PC-9 (cell line): ENCODE results near the gene PTPN9. TPM values are rescaled to one million over a fixed set of nuclear protein-coding genes. Genes with fewer than 3 reads are reported as not detected.

Experiments
- BruUV-seq: library from RNA; stranded (reverse); fragments of 400-500 nt; replicated peaks from 2 replicates; lab custom pipeline; 2021; lab: Mats Ljungman, UMichigan
- CTCF ChIA-PET: fragments of 300-600 bp; sonication (Branson Sonifier 250); formaldehyde crosslinking; loops from one replicate; lab custom pipeline; 2022; ENCODE audit warnings: antibody characterized with exemption; lab: Charles Lee
- POLR2A ChIA-PET: fragments of 300-600 bp; sonication (Branson Sonifier 250); formaldehyde crosslinking; loops from one replicate; lab custom pipeline; 2022; ENCODE audit warnings: antibody characterized with exemption; ENCODE audit not compliant: unreplicated experiment; lab: Charles Lee
- DNase-seq, 2 experiments: peaks; one replicate each; pipeline versions ENCODE4 v3.0.0 to v3.0.0-alpha.2; 2015 to 2022; ENCODE audit warnings: mixed read lengths in 1 of 2
- H2AFZ ChIP-seq: fragments of 200-600 bp; sonication (generic); 2 replicates; pipeline ENCODE4 v1.8.1; 2017; ENCODE audit warnings: antibody characterized with exemption
- H3F3A ChIP-seq: fragments of 200-600 bp; sonication (generic); 2 replicates; pipeline ENCODE4 v1.8.1; 2017; ENCODE audit warnings: antibody characterized with exemption, mild to moderate bottlenecking, low read depth; ENCODE audit not compliant: insufficient read depth
- H3K27ac ChIP-seq: fragments of 200-600 bp; sonication (generic); 2 replicates; pipeline ENCODE4 v1.6.1; 2016; ENCODE audit warnings: mixed run types
- H3K27me3 ChIP-seq: fragments of 200-600 bp; sonication (generic); 2 replicates; pipeline ENCODE4 v1.6.1; 2016; ENCODE audit warnings: low read depth, mixed run types; ENCODE audit not compliant: insufficient read depth
- H3K36me3 ChIP-seq: fragments of 200-600 bp; sonication (generic); 2 replicates; pipeline ENCODE4 v1.6.1; 2016; ENCODE audit warnings: low read depth, mixed run types
- H3K4me1 ChIP-seq: fragments of 200-600 bp; sonication (generic); replicated peaks from 2 replicates; pipeline ENCODE4 v1.6.1; 2016; ENCODE audit warnings: mixed run types; ENCODE audit not compliant: insufficient read depth
- H3K4me2 ChIP-seq: fragments of 200-600 bp; sonication (generic); 2 replicates; pipeline ENCODE4 v1.6.1; 2017; ENCODE audit warnings: mixed run types
- H3K4me3 ChIP-seq: fragments of 200-600 bp; sonication (generic); 2 replicates; pipeline ENCODE4 v1.6.1; 2016; ENCODE audit warnings: mixed run types
- H3K79me2 ChIP-seq: fragments of 200-600 bp; sonication (generic); 2 replicates; pipeline ENCODE4 v1.6.1; 2017; ENCODE audit warnings: low read depth, mixed run types
- H3K9me2 ChIP-seq: fragments of 200-600 bp; sonication (generic); 2 replicates; pipeline ENCODE4 v1.8.1; 2017; ENCODE audit warnings: mild to moderate bottlenecking; ENCODE audit not compliant: insufficient read depth
- H3K9me3 ChIP-seq: fragments of 200-600 bp; sonication (generic); 2 replicates; pipeline ENCODE4 v1.8.1; 2016; ENCODE audit warnings: low read depth; ENCODE audit not compliant: insufficient read depth
- H4K20me1 ChIP-seq: fragments of 200-600 bp; sonication (generic); 2 replicates; pipeline ENCODE4 v1.8.1; 2017; ENCODE audit not compliant: insufficient read depth
- EZH2 ChIP-seq: fragments of 200-600 bp; sonication (generic); IDR thresholded peaks from 2 replicates; pipeline ENCODE4 v1.8.0; 2017; ENCODE audit warnings: antibody characterized with exemption, low read depth
- intact Hi-C: fragments of 100-400 bp; cut with micrococcal nuclease; formaldehyde crosslinking; loops from one replicate; pipeline ENCODE4 v1.10.0; 2022; ENCODE audit not compliant: unreplicated experiment
- total RNA-seq: library from RNA; stranded (reverse); gene quantifications from 2 replicates; pipeline ENCODE4 v1.2.3, GENCODE V29; 2021
- TF ChIP-seq, protein P1 (sequence below): fragments of 200-600 bp; sonication (generic); conservative IDR thresholded peaks from 2 replicates; pipeline ENCODE4 v1.6.1; 2017; ENCODE audit warnings: mixed run types, antibody characterized with exemption, mild to moderate bottlenecking, moderate library complexity

The PTPN9 gene
- total RNA-seq, 1 experiment from 2014 or later = 22.4 TPM

DNA sequence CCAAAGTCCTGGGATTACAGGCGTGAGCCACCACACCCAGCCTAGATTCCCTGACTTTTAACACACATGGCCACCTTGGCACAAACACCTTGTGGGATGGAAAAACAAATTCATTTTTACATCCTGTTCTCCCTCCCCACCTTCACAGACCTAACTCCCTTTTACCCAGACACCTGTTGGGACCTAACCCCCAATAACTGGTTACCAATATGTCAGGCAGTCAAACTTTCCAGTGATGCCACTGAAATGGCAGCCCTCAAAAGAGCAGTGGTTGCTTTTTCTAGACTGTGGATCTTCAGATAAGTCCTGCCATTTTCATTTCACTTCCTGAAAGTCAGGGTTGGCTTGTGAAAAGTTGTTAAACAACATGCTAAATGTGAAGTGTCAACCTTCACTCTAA, 162.5 kb downstream of the PTPN9 start:
- no TSS peak for BruUV-seq
- ChIA-PET CTCF (interaction anchor here (0.6 kb wide), 1 partner anchor 348 kb away, joined by 6 read pairs; no protein-coding TSS in a partner anchor), POLR2A (no interaction called here)
- no peak for DNase-seq
- H3K27ac ChIP-seq = 0 out of 2 replicates have a peak overlapping the region, but pooled peaks have one; percentile 19
- no peaks in the 10 kb centered on the region for H3K9me2 ChIP-seq
- H3K4me2 ChIP-seq = no peak overlapping the region
- peaks cover 37% of the 10 kb centered on the region for H4K20me1 ChIP-seq
- intact Hi-C loops = no loop called here
- H3K4me3 ChIP-seq = no peak overlapping the region
- no peak for TF ChIP-seq EZH2
- TF ChIP-seq, protein P1, sequence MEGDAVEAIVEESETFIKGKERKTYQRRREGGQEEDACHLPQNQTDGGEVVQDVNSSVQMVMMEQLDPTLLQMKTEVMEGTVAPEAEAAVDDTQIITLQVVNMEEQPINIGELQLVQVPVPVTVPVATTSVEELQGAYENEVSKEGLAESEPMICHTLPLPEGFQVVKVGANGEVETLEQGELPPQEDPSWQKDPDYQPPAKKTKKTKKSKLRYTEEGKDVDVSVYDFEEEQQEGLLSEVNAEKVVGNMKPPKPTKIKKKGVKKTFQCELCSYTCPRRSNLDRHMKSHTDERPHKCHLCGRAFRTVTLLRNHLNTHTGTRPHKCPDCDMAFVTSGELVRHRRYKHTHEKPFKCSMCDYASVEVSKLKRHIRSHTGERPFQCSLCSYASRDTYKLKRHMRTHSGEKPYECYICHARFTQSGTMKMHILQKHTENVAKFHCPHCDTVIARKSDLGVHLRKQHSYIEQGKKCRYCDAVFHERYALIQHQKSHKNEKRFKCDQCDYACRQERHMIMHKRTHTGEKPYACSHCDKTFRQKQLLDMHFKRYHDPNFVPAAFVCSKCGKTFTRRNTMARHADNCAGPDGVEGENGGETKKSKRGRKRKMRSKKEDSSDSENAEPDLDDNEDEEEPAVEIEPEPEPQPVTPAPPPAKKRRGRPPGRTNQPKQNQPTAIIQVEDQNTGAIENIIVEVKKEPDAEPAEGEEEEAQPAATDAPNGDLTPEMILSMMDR = no peak
- peaks cover 17% of the 10 kb centered on the region for H3K79me2 ChIP-seq
- H3K36me3 ChIP-seq = peaks cover 36% of the 10 kb centered on the region
- no peaks in the 10 kb centered on the region for H3K4me1 ChIP-seq
- no peaks in the 10 kb centered on the region for H3K27me3 ChIP-seq
- no peak overlapping the region for H2AFZ ChIP-seq
- no peaks in the 10 kb centered on the region for H3K9me3 ChIP-seq
- peaks cover 3% of the 10 kb centered on the region; the same call in 1 of the 2 replicates for H3F3A ChIP-seq

Other genes with a start within 250 kb of the PTPN9 start
- 132 and 156 TPM in 2 replicates for gene COMMD4, start 243.3 kb downstream of the PTPN9 start, total RNA-seq
- gene NEIL1, start 232.3 kb downstream of the PTPN9 start, total RNA-seq = 21.3 and 27.1 TPM in 2 replicates
- gene MAN2C1, start 210.7 kb downstream of the PTPN9 start, total RNA-seq = 94.3 and 143 TPM in 2 replicates
- gene SIN3A, start 127.6 kb downstream of the PTPN9 start, total RNA-seq = 87.0 and 91.8 TPM in 2 replicates
- gene SNUPN, start 46.4 kb upstream of the PTPN9 start, total RNA-seq = 37.6 and 40.0 TPM in 2 replicates
- 45.4 and 53.0 TPM in 2 replicates for gene IMP3, start 60.9 kb upstream of the PTPN9 start, total RNA-seq
- gene SNX33, start 68.6 kb upstream of the PTPN9 start, total RNA-seq = 27.8 and 27.9 TPM in 2 replicates
- gene CSPG4, start 133.5 kb upstream of the PTPN9 start, total RNA-seq = 2.4 and 2.6 TPM in 2 replicates